Ovary (tissue), 3 donors: ENCODE measurements around the gene CAPN5.

Experiments used
- EP300 ChIP-seq: sonication (generic); formaldehyde crosslinking; IDR thresholded peaks from one replicate; pipeline ENCODE4 v1.6.1; 2017; ENCODE audit warnings: antibody characterized with exemption
- POLR2A ChIP-seq: fragments of 450-650 bp; IDR thresholded peaks from one replicate; pipeline ENCODE4 v1.6.1; 2017; ENCODE audit warnings: antibody characterized with exemption, mild to moderate bottlenecking, moderate library complexity
- TF ChIP-seq, protein P1 (sequence below), 3 donors: fragments of 450-650 bp in 2 of 3; fragments of 200-600 bp in 1 of 3; IDR thresholded peaks; one replicate each; pipeline versions ENCODE4 v1.5.1 to v1.8.0; 2016 to 2022; ENCODE audit warnings: antibody characterized with exemption in 3 of 3, mild to moderate bottlenecking in 1 of 3
- donor health status: DM: no; HTN: no; CAD: no.

GRCh38 chr11:77113382-77114088 lies 46.8 kb downstream of the CAPN5 start:
- TF ChIP-seq POLR2A (no peak), EP300 (no peak)
- TF ChIP-seq, protein P1, sequence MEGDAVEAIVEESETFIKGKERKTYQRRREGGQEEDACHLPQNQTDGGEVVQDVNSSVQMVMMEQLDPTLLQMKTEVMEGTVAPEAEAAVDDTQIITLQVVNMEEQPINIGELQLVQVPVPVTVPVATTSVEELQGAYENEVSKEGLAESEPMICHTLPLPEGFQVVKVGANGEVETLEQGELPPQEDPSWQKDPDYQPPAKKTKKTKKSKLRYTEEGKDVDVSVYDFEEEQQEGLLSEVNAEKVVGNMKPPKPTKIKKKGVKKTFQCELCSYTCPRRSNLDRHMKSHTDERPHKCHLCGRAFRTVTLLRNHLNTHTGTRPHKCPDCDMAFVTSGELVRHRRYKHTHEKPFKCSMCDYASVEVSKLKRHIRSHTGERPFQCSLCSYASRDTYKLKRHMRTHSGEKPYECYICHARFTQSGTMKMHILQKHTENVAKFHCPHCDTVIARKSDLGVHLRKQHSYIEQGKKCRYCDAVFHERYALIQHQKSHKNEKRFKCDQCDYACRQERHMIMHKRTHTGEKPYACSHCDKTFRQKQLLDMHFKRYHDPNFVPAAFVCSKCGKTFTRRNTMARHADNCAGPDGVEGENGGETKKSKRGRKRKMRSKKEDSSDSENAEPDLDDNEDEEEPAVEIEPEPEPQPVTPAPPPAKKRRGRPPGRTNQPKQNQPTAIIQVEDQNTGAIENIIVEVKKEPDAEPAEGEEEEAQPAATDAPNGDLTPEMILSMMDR (IDR thresholded peaks at IDR 0.05), result no peak
